Umbilical cord (tissue), 2 donors: ENCODE data around the gene TBC1D25. TPM values are rescaled to one million over a fixed set of nuclear protein-coding genes. Genes with fewer than 3 reads are reported as not detected.
"Not testable (repeated sequence)": the region's sequence is repeated elsewhere in the genome, so short reads cannot be mapped to it uniquely, and the experiment has no call there.

Experiments used
- DNase-seq: peaks from one replicate; pipeline ENCODE4 v3.0.0-alpha.2; 2015; ENCODE audit warnings: low spot score
- total RNA-seq: library from RNA; depleted of rRNA; stranded (reverse); fragments of >200 nt; gene quantifications from one replicate; pipeline ENCODE4 v1.2.3, GENCODE V29; 2014; ENCODE audit warnings: low replicate concordance; ENCODE audit not compliant: insufficient read depth

The TBC1D25 gene
- total RNA-seq, 1 donor from 2014 or later, result 2.2 TPM

DNA sequence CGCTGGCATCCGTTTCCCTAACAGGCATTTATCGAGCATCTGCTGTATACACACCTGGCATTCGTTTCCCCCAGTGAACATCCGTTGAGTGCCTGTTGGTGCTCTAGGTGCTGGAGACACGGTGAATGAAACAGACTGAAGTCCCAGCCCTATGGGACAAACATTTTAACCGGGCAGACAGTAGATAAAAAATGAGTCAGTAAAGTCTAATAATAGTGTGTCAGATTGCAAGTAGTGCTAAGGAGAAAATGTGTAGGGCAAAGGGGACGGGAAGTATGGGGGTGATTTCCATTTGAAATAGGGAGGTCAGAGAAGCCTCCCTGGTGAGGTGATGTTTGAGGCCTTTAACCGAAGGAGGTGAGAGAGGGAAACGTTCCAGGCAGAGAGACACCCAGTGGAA, 23.2 kb upstream of the TBC1D25 start:
- DNase-seq, result no peak

DNA sequence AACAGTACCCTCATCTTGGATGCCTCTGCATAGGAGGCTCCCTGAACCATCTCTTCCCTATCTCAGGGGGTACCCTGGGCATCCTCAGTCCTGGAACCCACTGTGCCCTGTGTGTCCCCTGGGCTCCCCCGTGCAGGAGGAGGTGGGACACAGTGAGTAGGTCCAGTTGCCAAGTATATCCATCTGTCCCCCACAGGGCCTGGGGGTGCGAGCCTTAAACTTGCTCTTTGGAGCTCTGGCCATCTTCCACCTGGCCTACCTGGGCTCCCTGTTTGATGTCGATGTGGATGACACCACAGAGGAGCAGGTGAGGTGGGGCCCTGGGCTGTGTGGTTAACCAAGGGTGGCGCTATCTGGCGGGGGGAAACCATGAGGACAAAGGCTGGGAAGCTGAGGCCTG, 22.5 kb upstream of the TBC1D25 start:
- DNase-seq, result no peak

DNA sequence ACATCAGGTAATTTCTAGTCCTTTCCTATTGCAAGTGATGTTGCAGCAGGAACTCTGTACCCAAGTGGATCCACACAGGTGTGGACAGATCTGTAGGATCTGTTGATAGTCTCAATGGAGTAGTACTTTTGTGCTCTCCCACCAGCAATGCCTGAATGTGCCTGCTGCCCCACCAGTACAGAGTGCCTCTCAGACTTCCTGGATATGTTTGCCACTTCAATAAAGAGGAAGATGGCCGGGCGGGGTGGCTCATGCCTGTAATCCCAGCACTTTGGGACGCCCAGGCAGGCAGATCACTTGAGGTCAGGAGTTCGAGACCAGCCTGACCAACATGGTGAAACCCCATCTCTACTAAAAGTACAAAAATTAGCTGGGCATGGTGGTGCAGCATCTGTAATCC, 20.0 kb upstream of the TBC1D25 start:
- not testable (repeated sequence) for DNase-seq

DNA sequence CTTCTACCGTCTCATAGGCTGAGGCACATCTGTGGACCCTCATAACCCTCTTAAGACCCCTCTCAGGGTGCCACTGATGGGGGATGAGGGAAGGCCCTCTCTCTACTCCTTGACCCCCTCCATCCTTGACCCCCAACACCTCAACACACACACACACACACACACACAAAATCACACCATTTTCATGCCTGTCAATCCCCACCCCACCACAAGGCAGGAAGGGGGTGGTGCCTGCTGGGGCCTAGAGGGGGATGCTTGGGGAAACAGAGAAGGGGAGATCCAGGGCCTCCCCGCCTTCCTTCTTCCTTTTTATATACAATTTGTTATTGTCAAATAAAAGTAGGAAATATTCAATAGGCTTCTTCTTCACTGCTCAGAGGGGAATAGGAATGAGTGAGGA, 19.1 kb upstream of the TBC1D25 start:
- no peak for DNase-seq

DNA sequence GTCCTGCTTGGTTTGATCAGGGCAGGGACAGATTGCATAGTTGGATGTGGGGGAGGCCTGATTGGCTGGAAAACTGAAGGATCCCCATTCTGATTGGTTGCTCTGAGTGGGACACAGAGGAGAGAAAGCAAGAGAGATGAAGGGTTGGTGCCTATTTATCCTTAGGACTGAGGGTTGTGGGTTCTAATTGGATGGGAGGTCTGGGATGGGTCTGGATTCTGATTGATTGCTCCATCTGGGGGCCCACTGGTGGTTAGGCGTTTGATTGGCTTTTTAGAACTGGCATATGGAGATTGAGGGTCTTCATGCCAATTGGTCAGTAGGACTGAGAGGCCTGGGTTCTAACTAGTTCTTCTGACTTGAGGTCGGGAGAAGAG, 18.6 kb upstream of the TBC1D25 start:
- no peak for DNase-seq

DNA sequence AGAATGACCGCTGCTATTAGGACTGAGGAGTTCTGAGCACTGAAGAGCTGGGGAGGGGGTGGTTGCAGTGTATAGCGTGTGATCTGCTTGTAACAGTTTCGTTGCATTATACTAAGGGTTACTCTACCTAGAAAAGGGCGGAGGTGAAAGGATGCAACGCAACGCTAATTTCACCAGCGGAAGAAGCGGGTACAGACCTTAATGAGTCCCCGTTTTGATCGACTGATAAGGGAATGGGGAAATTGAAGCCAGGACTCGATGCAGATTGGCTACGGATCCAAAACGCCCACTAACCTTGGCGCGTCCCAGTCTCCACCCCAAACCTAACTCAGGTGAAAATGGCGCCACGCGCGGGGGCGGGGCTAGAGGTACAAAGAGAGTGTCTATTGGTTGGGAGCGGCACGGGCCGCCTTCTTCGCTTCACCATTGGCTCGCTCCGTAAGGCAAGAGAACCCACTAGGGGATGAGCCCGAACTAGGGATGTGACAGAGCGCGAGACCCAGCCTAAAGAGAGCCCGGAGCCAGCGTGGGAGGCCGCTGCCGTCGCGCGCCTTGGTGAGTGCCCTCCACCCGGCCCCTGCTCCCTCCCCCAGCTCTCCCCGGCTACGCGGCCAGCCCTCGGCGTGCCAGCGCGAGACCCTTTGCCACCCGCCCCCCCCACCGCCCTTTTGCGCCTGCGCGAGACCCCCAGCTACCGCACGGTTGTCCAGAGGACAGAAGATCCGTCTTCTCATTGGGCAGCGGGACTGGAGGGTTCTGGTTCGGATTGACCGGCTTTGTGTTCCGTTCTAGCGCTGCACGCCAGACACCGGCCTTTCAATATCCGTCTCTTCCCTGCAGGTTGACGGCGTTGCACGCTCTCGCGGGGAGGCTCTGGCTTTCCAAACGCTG, 17.9 kb upstream of the TBC1D25 start, which contains the start of gene EBP:
TSS of gene EBP (plus strand) at position 456 of the 891 bp plus-strand sequence. CDS start 1,964 bp downstream, outside the sequence.
- DNase-seq, result peak; percentile 89

DNA sequence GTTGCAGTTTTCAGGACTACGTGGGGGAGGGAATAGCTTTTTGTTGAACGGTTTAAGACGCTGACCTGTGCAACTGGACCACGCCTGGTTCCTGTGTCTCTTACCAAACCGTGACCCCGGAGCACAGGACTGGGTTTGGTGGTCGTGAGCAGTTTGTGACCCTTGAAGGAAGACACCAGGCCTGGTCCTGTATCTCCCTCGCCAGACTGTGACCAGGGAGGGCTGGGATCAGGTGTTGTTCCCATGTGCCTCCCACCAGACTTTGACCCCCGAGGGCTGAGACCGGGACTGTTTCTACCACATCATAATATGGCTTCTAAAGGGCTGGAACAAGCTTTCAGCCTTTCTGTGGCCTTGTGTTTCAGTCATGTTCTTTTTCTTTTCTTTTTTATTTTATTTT, 17.2 kb upstream of the TBC1D25 start:
- DNase-seq, result no peak

DNA sequence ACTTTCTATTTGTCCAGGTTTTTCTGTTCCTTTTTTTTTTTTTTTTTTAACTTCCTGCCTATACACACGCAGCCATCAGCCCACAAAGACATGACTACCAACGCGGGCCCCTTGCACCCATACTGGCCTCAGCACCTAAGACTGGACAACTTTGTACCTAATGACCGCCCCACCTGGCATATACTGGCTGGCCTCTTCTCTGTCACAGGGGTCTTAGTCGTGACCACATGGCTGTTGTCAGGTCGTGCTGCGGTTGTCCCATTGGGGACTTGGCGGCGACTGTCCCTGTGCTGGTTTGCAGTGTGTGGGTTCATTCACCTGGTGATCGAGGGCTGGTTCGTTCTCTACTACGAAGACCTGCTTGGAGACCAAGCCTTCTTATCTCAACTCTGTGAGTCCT, 15.8 kb upstream of the TBC1D25 start:
- DNase-seq, result no peak

DNA sequence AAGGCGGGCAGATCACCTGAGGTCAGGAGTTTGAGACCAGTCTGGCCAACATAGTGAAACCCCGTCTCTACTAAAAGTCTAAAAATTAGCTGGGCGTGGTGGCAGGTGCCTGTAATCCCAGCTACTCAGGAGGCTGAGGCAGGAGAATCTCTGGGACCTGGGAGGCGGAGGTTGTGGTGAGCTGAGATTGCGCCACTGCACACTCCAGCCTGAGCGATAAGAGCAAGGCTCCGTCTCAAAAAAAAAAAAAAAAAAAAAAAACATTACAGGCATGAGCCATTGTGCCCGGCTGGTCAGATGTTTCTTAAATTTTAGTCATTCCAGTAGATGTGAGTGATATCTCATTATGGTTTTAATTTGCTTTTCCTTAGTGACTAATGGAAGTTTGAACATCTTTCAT, 13.7 kb upstream of the TBC1D25 start:
- DNase-seq, result not testable (repeated sequence)

DNA sequence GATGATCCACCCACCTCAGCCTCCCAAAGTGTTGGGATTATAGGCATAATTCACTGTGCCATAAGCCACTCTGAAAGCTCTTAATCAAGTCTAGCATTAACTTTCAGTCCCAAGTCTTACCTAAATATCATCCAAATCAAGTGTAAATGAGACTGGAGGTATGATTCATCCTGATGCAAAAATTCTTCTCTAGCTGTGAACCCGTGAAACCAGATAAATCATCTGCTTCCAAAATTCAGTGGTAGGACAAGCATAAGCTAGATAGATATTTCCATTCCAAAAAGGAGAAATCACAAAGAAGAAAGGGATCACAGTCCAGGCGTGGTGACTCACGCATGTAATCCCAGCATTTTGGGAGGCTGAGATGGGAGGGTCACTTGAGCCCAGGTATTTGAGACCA, 8.8 kb upstream of the TBC1D25 start:
- DNase-seq, result no peak

DNA sequence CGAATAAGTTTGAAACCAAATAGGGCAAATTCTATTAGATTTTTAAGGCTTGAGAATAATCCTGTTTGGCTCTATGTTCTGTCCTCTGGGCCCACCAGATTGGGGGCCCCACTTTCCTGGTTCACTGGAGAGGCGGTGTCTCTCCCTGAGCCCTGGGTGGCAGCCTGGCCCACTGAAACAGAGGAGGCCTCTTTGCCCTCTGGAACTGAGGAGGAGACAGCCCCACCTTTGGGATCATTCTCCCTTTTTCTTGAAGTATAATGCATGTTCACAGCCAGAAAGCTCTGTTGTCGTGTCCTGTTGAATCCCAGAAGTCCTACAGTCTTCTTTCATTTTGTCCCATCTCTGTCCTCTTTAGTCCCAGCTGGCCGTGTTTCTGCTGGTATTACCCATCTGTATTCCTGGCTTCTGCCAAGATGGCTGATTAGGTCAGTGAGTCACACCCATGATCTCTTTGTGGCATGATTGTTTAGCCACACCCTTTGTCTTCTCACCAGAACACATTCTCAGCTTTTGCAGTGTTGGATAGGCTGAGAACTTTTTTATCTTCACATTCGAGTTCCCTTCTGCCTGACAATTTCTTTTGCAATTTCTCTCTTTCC, 8.1 kb upstream of the TBC1D25 start:
- DNase-seq, result no peak

DNA sequence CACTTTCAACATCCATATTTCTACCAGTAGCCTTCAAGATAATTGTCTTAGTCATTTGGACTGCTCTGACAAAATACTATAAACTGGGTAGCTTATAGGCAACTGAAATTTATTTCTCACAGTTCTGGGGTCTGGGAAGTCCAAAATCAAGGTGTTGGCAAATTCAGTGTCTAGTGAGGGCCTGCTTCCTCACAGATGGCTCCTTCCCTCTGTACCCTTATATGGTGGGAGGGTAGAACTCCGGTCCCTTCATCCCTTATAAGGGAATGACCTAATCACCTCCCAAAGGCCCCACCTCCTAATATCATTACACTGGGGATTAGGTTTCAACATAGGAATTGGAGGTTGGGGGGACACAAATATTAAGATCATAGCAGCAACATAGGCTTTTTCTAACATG, 7.4 kb upstream of the TBC1D25 start:
- DNase-seq, result no peak

DNA sequence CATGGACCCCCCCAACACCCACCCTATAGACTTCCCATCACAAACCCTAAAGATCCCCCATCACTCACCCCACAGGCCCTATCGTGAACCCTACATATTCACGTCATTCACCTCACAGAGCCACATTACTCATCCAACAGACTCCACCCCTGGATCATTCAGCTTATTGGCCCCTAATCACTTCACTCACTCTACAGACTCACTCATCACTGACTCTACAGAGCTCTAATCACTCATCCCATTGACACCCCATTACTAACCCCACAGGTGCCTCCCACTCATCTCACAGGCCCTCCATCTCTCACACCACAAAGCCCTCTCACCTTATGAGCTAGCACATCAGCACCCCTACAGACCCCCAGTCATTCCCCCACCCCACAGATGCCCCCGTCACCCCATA, 6.3 kb upstream of the TBC1D25 start:
- DNase-seq, result no peak

DNA sequence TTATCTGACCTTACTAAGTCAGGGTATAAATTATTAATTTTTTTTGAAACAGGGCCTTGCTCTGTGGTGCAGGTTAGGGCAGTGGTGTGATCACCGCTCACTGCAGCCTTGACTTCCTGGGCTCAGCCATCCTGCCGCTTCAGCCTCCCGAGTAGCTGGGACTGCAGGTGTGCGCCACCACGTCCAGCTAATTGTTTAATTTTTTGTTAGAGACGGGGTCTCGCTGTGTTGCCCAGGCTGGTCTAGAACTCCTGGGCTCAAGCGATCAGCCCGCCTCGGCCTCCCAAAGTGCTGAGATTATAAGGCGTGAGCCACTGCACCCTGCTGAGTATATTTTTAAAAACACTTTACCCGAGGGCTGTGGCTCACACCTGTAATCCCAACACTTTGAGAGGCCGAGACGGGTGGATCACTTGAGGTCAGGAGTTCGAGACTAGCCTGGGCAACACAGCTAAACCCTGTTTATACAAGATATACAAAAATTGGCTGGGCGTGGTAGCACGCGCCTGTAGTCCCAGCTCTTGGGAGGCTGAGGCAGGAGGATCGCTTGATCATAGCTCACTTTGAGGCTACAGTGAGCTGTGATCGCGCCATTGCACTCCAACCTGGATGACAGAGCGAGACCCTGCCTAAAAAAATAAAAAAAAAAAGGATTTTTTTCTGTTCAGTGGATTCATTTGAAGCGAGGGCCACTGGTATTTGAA, 721 bp upstream of the TBC1D25 start:
- no peak for DNase-seq

DNA sequence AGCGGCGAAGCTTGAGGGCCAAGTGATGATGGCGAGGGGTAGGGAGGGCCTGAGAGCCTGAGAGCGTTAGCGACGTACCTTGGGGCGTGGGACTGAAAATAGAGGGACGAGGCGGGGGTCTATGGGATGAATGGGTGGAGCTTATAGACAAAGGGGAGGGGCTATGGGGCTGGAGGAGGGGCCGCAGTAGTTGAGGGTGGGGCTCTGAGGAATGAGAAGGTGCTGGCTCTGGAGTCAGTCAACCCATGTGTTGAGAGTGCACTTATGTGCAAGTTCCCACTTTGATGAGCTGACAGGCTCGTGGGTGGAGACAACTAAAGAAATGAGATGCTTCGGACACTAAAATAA, 488 bp downstream of the TBC1D25 start:
- DNase-seq, result peak; percentile 38

DNA sequence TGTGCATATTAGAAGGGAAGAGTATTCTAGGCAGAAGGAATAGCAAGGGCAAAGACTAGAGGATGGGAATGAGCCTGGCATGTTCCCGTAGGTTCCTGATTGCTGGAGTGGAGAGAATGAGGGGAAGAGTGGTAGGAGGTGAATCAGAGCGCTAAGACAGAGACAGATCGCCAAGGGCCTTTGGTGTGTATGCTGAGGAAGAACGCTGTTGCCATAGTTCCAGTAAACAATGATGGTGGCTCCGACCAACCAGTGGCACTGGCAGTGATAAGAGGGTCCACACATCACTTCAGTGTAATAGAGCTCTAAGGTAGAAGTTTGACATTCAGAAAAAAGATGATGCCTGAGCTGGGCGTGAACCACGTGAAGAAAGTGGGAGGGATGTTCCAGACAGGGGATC, 966 bp downstream of the TBC1D25 start:
- no peak for DNase-seq

DNA sequence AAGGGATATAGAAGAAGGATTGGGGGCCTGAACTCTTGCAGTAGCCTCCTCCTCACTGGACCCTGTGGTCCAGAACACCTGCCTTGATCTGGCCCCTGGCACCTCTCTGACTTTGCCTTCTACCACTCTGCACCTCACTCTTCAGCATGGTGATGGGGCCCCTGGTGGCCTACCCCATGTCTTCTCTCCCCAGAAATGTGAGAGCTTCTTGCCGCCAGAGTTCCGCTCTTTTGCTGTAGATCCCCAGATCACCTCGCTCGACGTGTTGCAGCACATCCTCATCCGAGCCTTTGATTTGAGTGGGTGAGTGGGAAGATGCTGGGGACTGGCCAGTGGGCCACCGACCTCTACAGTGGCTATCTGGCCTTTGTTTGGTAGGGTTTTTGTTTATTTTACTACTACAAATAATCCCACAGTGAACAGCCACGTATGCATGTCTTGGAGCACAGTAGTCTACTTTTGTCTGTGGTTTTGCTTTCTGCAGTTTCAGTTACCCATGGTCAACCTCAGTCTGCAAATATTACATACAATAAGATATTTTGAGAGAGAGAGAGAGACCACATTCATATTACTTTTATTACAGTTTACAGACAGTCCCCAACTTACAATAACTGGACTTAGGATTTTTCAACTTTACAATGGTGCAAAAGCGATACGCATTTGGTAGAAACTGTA, 1.8 kb downstream of the TBC1D25 start:
- DNase-seq, result no peak

DNA sequence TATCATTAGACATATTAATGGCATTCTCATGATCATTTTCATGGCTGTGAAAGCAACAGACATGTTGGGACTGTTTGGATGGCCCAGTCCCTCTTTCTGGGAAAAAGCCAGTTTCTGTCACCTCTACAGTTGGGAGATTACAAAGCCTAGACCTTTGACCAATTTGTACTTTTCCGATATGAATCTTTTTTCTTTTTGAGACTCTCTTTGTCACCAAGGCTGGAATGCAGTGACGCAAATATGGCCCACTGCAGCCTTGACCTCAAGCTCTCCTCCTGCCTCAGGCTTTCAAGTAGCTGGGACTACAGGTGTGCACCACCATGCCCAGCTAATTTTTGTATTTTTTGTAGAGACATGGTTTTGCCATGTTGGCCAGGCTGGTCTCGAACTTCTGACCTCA, 9.4 kb downstream of the TBC1D25 start:
- DNase-seq, result no peak

DNA sequence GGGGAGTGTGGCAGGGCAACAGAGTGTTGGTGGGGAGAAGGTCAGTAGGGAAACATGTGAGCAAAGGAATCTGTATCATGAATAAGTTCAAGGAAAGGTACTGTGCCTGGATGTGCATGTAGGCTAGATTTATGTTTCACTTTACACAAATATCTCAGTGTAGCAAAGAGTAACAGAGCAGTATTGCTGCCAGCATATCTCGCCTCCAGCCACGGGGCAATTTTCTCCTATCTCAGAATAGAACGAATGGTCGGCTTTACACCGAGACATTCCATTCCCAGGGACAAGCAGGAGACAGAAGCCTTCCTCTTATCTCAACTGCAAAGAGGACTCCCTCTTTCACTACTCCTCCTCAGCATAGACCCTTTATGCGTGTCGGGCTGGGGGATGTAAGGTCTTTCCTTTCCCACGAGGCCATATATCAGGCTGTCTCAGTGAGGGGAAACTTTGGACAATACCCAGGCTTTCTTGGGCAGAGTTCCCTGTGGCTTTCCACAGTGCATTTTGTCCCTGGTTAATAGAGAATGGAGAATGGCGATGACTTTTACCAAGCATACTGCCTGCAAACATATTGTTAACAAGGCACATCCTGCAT, 16.3 kb downstream of the TBC1D25 start:
- not testable (repeated sequence) for DNase-seq

DNA sequence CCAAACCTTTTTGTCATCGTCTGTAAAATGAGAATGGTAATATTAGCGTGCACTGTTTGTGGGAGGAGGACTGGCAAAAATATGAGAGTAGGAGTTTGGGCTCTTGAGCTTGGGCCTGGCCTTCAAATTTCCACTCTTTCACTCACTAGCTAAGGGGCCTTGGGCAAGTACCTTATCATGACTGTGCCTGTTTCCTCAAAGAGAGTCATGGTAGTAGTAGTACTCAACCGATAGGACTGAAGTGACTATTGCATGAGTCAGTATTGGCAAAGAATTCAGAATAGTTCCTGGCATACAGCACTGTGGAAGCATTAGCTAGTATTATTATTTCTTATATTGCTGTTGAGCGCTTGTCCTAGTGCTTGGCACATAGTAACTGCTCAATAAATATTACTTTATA, 18.8 kb downstream of the TBC1D25 start:
- DNase-seq, result no peak

DNA sequence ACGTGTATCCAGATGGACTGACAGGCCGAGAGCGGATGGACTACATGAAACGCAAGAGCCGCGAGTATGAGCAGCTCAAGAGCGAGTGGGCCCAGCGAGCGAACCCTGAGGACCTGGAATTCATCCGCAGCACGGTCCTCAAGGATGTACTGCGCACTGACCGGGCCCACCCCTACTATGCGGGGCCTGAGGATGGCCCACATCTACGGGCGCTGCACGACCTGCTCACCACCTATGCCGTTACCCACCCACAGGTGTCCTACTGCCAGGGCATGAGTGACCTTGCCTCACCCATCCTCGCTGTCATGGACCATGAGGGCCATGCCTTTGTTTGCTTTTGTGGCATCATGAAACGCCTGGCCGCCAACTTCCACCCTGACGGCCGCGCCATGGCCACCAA, 20.1 kb downstream of the TBC1D25 start:
- no peak for DNase-seq

DNA sequence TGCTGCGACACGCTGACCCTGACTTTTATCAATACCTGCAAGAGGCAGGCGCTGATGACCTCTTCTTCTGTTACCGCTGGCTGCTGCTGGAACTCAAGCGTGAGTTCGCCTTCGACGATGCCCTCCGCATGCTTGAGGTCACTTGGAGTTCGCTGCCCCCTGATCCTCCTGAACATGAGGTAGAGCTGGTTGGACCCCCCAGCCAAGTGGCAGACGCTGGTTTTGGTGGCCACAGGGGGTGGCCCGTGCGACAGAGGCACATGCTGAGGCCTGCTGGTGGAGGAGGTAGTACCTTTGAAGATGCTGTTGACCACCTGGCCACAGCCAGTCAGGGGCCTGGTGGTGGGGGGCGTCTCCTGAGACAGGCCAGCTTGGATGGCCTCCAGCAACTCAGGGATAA, 20.5 kb downstream of the TBC1D25 start:
- DNase-seq, result no peak
